ENCODE data around the gene EPHA2.
"Not testable (repeated sequence)": the region's sequence is repeated elsewhere in the genome, so short reads cannot be mapped to it uniquely, and the experiment has no call there.

Gene EPHA2

DNA sequence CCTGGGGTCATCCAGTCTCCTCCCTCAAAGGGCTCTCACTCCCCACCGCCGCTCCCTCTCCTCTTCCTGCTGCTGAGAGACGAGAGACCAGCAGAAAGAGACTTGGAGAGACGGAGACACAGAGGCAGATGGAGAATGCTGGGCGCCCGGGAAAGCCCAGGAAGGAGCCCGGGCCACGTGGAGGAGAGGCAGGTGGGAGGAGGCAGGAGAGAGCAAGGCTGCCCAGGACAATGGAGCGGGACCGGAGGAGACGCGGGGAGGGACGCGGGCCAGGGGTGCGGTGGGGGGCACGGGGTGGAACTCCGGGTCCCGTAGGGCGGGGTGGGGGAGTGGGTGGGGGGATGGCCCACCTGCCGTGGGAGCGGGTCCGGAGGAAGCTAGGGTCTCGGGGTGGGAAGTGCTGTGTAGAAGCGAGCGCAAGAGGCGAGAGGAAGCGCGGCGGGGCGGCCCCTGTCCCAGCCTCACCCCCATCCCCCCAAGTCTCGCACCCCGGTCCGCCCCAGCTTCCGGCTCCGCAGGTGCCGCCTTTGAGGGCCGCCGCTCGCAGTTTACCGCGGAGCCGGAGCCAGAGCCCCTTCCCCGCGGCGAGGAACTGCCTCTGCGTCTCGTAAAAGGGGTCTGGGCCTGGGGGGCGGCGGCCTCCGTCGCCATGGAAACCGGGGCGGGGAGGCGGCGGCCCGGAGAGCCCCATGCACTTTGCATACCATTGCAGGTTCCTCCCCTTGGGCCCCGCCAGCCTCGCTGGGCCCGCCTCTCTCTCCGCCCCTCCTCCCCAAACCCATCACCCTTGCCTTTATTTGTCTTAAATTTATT, 11.7 kb upstream of the EPHA2 start:
- peak; percentile 66 to 70 for DNase-seq

GRCh38 chr1:16166117-16166516, 10.2 kb upstream of the EPHA2 start:
- no peak for DNase-seq

DNA sequence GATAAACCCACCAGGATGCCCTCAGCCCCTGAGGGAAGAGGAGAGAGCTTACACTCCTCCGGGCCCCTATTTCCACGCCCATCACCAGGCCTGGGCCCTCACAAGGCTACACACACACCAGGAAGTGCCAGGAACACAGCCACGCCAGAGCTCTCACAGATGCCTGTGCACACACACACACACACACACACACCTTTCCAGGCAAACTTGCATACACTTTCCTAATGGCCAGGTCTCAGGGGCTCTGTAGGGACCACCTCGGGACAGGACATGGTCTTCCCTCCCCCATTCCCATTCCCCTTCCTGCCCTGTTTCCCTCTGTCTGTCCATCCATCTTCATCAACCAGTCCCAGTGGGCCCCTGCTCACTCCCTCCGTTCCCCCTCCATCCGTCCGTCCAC, 9.7 kb upstream of the EPHA2 start:
- DNase-seq, result no peak

- DNase-seq, result no peak
Measured at GRCh38 chr1:16165073-16165364, 9.2 kb upstream of the EPHA2 start.

DNA sequence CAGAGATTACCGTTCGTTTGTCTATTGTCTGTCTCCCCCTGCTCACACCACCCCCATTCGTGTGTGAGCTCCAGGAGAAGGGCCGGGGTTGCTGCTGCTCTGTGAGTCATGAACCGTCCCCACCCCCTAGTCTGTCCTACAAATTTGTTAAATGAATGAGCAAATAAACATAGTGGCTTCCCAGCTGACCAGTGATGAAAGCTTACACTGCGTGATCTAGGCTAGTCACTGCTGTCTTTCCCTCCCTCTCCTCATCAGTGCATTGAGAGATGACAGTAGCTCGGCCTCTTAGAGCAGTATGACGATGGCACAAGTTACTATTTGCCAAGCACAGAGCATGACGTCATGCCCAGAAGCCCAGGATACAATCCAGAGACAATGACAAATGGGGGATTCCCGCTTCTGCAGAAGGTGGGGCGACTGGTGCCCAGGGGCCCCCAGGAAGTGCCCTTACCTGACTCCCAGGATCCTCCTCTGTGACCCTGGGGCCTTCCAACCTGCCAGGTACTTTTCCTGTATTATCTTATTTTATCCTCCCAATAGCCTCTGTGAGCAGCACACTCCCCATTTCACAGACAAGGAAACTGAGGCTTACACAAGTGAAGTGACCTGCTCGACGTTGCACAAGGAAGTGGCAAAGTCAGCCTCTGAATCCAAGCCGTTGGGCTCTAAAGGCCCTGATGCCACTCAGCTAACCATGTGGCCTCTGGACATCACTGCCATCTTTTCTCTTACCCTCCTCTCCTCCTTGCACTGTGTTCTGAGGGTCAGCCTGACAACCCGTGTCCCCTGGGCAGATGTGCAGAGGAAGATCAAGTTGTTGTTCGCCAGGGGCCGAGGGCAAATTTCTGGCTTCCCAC, 8.6 kb upstream of the EPHA2 start:
- DNase-seq, result no peak

DNA sequence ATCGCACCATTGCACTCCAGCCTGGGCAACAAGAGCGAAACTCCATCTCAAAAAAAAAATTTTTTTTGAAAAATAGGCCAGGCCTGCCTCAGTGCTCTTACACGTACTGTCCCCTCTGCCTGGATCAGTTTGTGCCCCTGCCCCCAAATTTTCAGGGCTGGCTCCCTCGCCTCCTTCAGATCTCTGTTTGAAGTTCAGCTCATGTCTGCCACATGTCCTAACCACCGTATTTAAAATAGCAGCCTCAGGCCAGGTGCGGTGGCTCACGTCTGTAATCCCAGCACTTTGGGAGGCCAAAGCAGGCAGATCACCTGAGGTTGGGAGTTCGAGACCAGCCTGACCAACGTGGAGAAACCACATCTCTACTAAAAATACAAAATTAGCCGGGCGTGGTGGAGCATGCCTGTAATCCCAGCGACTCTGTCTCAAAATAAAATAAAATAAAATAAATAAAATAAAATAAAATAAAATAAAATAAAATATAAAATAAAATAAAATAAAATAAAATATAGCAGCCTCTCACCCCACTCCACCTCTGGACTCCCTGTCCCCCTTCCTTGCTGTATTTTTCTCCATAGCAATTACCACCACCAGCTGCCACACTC, 7.8 kb upstream of the EPHA2 start:
- not testable (repeated sequence) for DNase-seq

- peak; percentile 50 to 64 for DNase-seq
Measured at GRCh38 chr1:16162163-16162822, 6.4 kb upstream of the EPHA2 start.

DNA sequence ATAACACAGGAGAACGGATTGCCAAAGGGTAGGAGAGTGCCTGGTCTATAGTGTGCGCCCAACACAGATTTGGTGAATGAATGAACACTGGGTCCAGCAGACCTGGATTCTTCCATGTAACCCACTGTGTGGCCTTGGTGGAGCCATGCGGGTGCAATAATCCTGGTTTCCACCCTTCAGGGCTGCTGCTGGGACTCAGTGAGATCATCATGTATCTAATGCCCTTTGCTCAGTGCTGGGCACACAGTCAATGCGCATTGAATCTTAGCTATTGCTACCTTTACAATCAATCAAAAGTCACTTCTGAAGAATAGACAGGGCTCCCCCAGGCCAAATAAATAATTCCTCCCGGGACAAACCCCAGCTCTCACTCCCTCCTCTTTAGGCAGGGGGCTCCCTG, 5.8 kb upstream of the EPHA2 start:
- no peak for DNase-seq

DNA sequence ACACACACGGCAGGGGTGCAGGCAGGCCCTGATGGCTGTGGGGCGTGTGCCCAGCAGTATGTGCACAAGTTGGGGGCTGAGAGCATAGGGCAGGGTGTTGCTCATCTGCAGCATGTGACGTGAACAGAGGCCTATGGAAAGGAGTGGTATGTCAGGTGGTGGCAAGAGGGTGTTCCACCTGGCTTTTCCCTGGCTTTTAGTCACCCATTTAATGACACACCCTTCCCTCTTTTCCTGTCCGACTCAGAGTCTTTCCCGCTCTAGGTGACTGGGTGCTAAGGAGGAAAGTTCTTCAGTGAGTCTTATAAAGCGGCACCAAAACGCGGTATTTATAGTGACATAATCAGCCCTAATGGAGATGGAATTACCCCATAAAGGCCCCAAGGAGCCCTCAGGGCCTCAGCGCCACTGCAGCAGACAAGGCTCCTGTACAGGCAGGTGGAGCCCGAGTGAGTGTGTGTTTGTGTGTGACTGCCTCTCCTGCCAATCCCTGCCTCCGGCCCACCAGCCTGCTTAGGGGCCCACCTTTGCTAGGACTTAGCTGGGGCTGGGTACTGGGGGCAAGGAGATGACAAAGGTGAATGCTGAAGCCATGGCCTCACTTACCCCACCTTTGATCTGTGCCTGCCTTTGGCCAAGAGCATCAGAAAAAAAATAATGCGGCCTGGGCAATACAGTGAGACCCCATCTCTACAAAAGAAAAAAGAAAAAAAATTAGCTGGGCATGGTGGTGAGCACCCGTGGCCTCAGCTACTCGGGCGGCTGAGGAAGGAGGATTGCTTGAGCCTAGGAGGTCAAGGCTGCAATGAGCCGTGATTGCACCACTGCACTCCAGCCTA, 3.3 kb upstream of the EPHA2 start:
- no peak for DNase-seq

DNA sequence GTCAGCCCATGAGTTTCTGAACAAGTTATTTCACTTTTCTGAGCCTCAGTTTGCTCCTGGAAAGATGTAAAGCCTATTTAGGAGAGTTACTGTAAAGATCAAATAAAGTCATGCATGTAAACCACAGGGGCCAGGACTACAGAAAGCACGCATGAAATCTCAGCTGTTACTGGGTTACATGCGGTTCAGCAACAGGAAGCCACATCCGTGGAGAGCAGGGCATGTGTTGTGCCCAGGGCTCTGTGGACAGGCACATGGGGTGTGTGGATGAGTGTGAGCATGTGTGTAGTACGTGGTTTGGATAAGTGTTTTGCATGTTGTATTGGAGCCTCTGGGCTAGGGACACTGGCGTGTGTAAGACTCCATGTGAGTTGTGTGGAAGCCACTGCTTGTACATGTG, 2.2 kb upstream of the EPHA2 start:
- DNase-seq, result peak in 1 of 2 experiments; percentile 40

- DNase-seq, result no peak
Measured at GRCh38 chr1:16156848-16157495, 1.1 kb upstream of the EPHA2 start.

DNA sequence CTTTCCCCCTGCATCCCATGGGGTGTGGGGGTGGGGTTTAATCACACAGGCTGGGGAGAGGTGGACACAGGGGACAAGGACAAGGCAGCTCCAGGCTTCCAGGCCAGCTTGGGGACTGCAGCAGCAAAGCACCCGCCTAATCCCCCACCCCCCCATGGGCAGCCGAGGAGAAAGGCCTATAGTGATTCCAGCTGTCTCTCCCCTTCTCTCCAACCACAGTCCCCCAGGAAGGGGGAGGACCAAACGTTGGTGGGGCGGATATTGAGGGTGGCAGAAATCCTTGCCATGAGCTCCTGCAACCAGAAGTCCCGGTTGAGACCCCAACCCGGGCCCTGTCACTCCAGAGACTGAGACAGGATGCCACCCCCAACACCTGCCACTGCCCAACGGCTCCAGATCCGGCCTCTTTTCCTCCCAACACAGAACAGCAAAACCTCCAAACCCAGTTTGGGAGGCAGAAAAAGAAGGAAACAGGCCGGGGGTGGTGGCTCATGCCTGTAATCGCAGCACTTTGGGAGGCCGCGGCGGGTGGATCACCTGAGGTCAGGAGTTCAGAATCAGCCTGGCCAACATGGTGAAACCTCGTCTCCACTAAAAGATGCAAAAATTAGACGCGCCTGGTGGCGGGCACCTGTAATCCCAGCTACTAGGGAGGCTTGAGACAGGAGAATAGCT, 1.7 kb downstream of the EPHA2 start:
- no peak for DNase-seq

- DNase-seq, result no peak
Measured at GRCh38 chr1:16153096-16153998, 2.5 kb downstream of the EPHA2 start.

DNA sequence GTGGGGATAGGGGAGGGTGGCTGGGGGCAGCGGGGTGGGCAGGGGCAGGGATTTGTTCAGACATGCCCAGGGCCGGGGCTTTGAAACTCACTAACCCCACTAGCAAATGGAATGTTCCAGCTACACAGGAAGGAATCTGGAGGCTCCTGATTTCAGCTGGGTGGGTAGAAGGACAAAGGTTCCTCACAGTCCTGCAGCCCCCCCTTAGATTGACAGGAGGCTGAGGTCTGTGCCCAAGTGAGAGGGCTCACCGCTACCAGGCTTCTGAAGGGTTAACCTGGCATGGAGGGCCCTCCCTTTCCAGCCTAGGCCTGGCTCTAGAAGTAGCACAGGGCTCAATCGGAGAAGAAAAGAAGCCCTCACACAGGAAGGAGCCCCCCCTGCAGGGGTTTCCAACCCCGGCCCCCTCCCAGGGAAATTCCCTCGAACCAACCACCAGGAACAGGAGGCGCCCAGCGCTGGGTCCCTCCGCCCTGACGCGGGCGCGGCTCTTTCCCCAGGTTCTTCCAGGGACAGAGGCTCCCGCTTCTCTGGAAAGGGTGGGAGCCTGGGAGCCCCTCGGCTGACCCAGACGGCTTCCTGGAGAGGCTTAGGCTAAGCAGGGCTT, 3.3 kb downstream of the EPHA2 start:
- no peak for DNase-seq

- no peak for DNase-seq
Measured at GRCh38 chr1:16151995-16152384, 3.9 kb downstream of the EPHA2 start.

- DNase-seq, result no peak
Measured at GRCh38 chr1:16151196-16151994, 4.5 kb downstream of the EPHA2 start.

DNA sequence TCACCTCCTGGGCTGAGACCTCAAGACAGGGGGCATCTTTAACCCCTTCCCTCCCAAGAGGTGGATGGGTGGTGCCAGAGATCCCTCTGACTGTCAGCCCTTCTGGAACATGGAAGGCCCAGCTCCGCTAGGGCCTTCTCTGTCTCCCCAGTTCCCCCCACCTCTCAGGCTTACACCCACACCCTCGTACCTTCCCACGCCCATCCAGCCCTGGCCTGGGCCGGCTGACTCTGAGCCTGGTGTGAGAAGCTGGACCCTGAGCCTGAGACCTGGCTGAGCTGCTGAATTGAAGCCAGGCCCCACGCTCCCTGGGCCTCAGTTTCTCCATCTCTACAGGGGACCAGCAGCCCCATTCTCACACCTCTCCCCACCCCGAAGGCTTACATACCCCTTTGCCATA, 5.4 kb downstream of the EPHA2 start:
- no peak for DNase-seq

DNA sequence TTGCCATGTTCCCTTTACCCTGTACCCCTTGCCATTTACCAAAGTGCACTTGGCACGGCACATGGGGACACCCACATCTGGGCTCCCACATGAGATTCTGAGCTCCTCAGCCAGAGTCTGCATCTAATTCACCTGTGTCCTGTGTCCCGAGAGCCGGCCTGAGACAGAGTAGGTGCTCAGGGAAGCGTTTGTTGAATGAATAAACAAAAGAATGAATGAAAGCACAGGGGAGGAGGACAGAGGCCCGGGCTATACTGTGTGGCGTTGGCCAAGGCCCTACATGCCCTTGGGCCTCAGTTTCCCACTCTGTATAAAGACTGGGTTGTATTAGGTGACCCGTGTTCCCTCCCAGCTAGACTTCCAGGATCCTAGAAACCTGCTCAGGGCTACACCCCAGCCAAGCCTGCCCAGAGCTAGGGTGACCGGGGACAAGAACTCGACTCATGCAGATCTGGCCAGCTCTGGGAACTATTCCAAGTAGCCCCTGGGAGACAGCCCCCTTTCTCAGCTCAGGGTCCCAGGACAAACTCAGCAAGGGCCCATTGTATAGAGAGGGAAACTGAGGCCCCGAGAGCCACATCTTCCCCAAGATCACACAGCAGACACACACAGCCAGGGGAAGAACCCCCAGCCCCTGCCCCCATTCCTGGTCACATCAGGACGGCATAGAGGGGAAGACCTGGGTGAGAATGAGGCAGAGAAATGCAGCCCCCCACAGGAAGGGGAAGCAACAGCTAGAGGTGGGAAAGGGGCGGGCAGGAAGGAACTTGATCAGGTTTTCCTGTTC, 6.0 kb downstream of the EPHA2 start:
- DNase-seq, result no peak

Measured in activated T-cell treated with anti-CD3 and anti-CD28 coated beads, Interleukin-2, amount 50 U/mL, for 48 hours (primary cell).